ENCODE data around the gene GSTM2.

Gene GSTM2

GRCh38 chr1:109631513-109632505 is 36.0 kb upstream of the GSTM2 start:
- H3K4me3 ChIP-seq (ENCODE audit: low read length) = no peak overlapping the region
- no peak for TF ChIP-seq CTCF (conservative IDR thresholded peaks at IDR 0.05; ENCODE audit: low read length)
- no peak for DNase-seq (ENCODE audit: low read depth)

- no peak for DNase-seq (ENCODE audit: low read depth)
- no peak overlapping the region for H3K4me3 ChIP-seq (ENCODE audit: low read length)
- no peak for TF ChIP-seq CTCF (conservative IDR thresholded peaks at IDR 0.05; ENCODE audit: low read length)
These were observed 35.0 kb upstream of the GSTM2 start for GRCh38 chr1:109632671-109633346.

- no peak for TF ChIP-seq CTCF (conservative IDR thresholded peaks at IDR 0.05; ENCODE audit: low read length)
- H3K4me3 ChIP-seq (ENCODE audit: low read length) = no peak overlapping the region
- no peak for DNase-seq (ENCODE audit: low read depth)
These were observed 33.6 kb upstream of the GSTM2 start for GRCh38 chr1:109634292-109634691.

GRCh38 chr1:109634771-109635750 is 32.8 kb upstream of the GSTM2 start:
- H3K4me3 ChIP-seq (ENCODE audit: low read length) = no peak overlapping the region
- TF ChIP-seq CTCF (conservative IDR thresholded peaks at IDR 0.05; ENCODE audit: low read length) = no peak
- no peak for DNase-seq (ENCODE audit: low read depth)

- no peak for TF ChIP-seq CTCF (conservative IDR thresholded peaks at IDR 0.05; ENCODE audit: low read length)
- no peak for DNase-seq (ENCODE audit: low read depth)
These were observed 32.0 kb upstream of the GSTM2 start for GRCh38 chr1:109635862-109636200.

GRCh38 chr1:109636201-109636952 is 31.5 kb upstream of the GSTM2 start:
- peak; percentile 61 for DNase-seq (ENCODE audit: low read depth)
- TF ChIP-seq CTCF (conservative IDR thresholded peaks at IDR 0.05; ENCODE audit: low read length) = no peak
- H3K4me3 ChIP-seq (ENCODE audit: low read length) = no peak overlapping the region

More at GRCh38 chr1:109635862-109636200, 32.0 kb upstream of the GSTM2 start:
- no peak overlapping the region for H3K4me3 ChIP-seq (ENCODE audit: low read length)

Data from AG10803 (cell line).